ENCODE results near the gene IGFBP4. TPM values are rescaled to one million over a fixed set of nuclear protein-coding genes. Genes with fewer than 3 reads are reported as not detected.

IGFBP4 gene
- total and polyA plus RNA-seq, 2 of the 13 experiments (the other 11 are each of a cell fraction or from before 2014, with no cell fraction given), result 4.1 to 49.0 TPM

DNA sequence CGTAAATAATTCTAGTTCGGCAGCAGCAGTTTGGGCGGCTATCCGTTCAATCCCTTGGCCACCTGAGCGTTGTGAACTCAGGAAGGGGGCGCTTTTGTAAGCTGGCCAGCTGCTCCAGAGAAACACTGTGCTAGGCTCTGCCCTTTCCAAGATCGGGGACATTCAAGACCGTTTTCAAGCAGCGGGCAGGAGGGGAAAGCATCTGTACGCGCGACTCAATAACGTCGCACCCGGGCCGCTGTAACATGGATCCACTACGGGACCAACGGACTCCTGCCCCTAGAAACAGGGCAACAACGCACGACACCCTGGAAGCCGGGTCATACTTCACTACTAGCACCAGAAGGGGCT lies 26.0 kb upstream of the IGFBP4 start (continued):
- TF ChIP-seq HMG20B (CRISPR knock-in tag; conservative IDR thresholded peaks at IDR 0.05) (0 out of 2 replicates have a peak, but pooled peaks have one; percentile 12), SIX4 (CRISPR knock-in tag; IDR thresholded peaks at IDR 0.05) (no peak), DNMT3B (CRISPR knock-in tag; conservative IDR thresholded peaks at IDR 0.05) (no peak), SKI (IDR thresholded peaks at IDR 0.05; ENCODE audit: partially characterized antibody) (no peak), MAFK (conservative IDR thresholded peaks at IDR 0.05 in 1 of 2, IDR thresholded peaks at IDR 0.05 in 1 of 2; ENCODE audit: low read length in 2 of 2) (no peak), ZNF704 (CRISPR knock-in tag; IDR thresholded peaks at IDR 0.05; ENCODE audit: borderline replicate concordance) (no peak), ZNF513 (CRISPR knock-in tag; conservative IDR thresholded peaks at IDR 0.05) (no peak), ZNF577 (CRISPR knock-in tag; IDR thresholded peaks at IDR 0.05; ENCODE audit: borderline replicate concordance, low read depth) (no peak), ZNF530 (CRISPR knock-in tag; IDR thresholded peaks at IDR 0.05; ENCODE audit: low read depth) (no peak), GABPB1 (CRISPR knock-in tag; IDR thresholded peaks at IDR 0.05) (no peak), ZZZ3 (CRISPR knock-in tag; IDR thresholded peaks at IDR 0.05; ENCODE audit: borderline replicate concordance) (no peak), ZNF747 (CRISPR knock-in tag; IDR thresholded peaks at IDR 0.05; ENCODE audit: borderline replicate concordance) (no peak), ZFP1 (CRISPR knock-in tag; IDR thresholded peaks at IDR 0.05) (no peak), PHF21A (CRISPR knock-in tag; IDR thresholded peaks at IDR 0.05) (peak; percentile 16; the same call in 1 of the 2 replicates), ZNF331 (CRISPR knock-in tag; IDR thresholded peaks at IDR 0.05) (no peak; the same call in 1 of the 2 replicates)
- TF ChIP-seq, protein P1, sequence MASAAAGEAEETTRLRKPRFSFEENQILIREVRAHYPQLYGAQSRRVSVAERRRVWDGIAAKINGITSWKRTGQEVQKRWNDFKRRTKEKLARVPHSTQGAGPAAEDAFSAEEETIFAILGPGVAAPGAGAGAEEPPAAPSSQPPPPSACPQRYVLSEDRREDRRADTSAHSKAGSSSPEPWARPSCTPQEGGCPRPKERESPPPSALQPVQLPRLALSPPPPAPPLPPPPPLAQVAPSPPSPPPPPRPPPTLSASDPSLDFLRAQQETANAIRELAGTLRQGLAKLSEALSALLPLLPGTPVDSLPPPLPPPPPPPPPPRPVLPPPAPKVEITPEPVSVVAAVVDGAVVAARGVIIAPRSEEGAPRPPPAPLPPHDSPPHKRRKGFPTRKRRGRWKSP (CRISPR knock-in tag; IDR thresholded peaks at IDR 0.05), result no peak
- TF ChIP-seq, protein P2, sequence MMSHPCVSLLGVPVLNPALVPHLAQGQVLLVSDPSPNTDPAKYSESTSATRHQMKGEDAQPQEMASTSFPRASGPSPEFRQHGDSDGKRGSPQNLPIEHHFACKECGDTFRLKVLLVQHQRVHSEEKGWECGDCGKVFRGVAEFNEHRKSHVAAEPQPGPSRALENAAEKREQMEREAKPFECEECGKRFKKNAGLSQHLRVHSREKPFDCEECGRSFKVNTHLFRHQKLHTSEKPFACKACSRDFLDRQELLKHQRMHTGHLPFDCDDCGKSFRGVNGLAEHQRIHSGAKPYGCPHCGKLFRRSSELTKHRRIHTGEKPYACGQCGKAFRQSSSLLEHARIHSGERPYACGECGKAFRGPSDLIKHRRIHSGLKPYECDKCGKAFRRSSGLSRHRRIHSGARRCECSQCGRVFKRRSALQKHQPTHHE (CRISPR knock-in tag; IDR thresholded peaks at IDR 0.05; ENCODE audit: borderline replicate concordance), result no peak
- TF ChIP-seq, protein P3, sequence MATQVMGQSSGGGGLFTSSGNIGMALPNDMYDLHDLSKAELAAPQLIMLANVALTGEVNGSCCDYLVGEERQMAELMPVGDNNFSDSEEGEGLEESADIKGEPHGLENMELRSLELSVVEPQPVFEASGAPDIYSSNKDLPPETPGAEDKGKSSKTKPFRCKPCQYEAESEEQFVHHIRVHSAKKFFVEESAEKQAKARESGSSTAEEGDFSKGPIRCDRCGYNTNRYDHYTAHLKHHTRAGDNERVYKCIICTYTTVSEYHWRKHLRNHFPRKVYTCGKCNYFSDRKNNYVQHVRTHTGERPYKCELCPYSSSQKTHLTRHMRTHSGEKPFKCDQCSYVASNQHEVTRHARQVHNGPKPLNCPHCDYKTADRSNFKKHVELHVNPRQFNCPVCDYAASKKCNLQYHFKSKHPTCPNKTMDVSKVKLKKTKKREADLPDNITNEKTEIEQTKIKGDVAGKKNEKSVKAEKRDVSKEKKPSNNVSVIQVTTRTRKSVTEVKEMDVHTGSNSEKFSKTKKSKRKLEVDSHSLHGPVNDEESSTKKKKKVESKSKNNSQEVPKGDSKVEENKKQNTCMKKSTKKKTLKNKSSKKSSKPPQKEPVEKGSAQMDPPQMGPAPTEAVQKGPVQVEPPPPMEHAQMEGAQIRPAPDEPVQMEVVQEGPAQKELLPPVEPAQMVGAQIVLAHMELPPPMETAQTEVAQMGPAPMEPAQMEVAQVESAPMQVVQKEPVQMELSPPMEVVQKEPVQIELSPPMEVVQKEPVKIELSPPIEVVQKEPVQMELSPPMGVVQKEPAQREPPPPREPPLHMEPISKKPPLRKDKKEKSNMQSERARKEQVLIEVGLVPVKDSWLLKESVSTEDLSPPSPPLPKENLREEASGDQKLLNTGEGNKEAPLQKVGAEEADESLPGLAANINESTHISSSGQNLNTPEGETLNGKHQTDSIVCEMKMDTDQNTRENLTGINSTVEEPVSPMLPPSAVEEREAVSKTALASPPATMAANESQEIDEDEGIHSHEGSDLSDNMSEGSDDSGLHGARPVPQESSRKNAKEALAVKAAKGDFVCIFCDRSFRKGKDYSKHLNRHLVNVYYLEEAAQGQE (IDR thresholded peaks at IDR 0.05; ENCODE audit: borderline replicate concordance in 1 of 2, low read depth in 1 of 2, low read length in 2 of 2), result no peak
- TF ChIP-seq, protein P4, sequence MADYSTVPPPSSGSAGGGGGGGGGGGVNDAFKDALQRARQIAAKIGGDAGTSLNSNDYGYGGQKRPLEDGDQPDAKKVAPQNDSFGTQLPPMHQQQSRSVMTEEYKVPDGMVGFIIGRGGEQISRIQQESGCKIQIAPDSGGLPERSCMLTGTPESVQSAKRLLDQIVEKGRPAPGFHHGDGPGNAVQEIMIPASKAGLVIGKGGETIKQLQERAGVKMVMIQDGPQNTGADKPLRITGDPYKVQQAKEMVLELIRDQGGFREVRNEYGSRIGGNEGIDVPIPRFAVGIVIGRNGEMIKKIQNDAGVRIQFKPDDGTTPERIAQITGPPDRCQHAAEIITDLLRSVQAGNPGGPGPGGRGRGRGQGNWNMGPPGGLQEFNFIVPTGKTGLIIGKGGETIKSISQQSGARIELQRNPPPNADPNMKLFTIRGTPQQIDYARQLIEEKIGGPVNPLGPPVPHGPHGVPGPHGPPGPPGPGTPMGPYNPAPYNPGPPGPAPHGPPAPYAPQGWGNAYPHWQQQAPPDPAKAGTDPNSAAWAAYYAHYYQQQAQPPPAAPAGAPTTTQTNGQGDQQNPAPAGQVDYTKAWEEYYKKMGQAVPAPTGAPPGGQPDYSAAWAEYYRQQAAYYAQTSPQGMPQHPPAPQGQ (CRISPR knock-in tag; IDR thresholded peaks at IDR 0.05; ENCODE audit: borderline replicate concordance), result no peak

Measured in HepG2 (cell line).